WTC11 (cell line): Measurements from ENCODE around the gene OPN4. TPM values are rescaled to one million over a fixed set of nuclear protein-coding genes. Genes with fewer than 3 reads are reported as not detected.

Experiments
- ATAC-seq: fragments of 200-7000 bp; cut with Tn5 transposase; 2 replicates; pipeline ENCODE4 v1.10.0; 2021; ENCODE audit warnings: mild to moderate bottlenecking, moderate library complexity
- CTCF ChIA-PET: fragments of 300-600 bp; sonication (Branson Sonifier 250); formaldehyde crosslinking; loops from one replicate; lab custom pipeline; 2021; ENCODE audit warnings: antibody characterized with exemption; lab: Charles Lee
- POLR2A ChIA-PET: fragments of 350-600 bp; sonication (Branson Sonifier 250); formaldehyde crosslinking; loops from one replicate; lab custom pipeline; 2021; ENCODE audit warnings: antibody characterized with exemption; lab: Charles Lee
- DNase-seq: peaks from one replicate; pipeline ENCODE4 v3.0.0; 2021; ENCODE audit warnings: low spot score
- H3K27ac Mint-ChIP-seq: 2 replicates; pipeline ENCODE4 v1.8.0; 2021; ENCODE audit warnings: mixed read lengths
- H3K27me3 Mint-ChIP-seq: 2 replicates; pipeline ENCODE4 v1.8.0; 2021; ENCODE audit warnings: low read depth, mild to moderate bottlenecking, moderate library complexity, mixed read lengths
- H3K36me3 Mint-ChIP-seq: 2 replicates; pipeline ENCODE4 v1.8.0; 2021; ENCODE audit warnings: mixed read lengths
- H3K4me1 Mint-ChIP-seq: 2 replicates; pipeline ENCODE4 v1.8.0; 2022; ENCODE audit warnings: mixed read lengths
- H3K4me3 Mint-ChIP-seq: 2 replicates; pipeline ENCODE4 v1.8.0; 2021; ENCODE audit warnings: mild to moderate bottlenecking, moderate library complexity, mixed read lengths
- H3K9me3 Mint-ChIP-seq: 2 replicates; pipeline ENCODE4 v1.8.0; 2021; ENCODE audit warnings: mixed read lengths
- CTCF ChIP-seq: fragments of 200-600 bp; IDR thresholded peaks from 2 replicates; pipeline ENCODE4 v1.8.0; 2022; ENCODE audit warnings: antibody characterized with exemption
- FOXK1 ChIP-seq: sonication (generic); formaldehyde crosslinking; IDR thresholded peaks from 2 replicates; pipeline ENCODE4 v1.8.0; 2022; ENCODE audit warnings: mild to moderate bottlenecking, moderate library complexity, missing genetic modification reagents
- IRF2 ChIP-seq: sonication (generic); formaldehyde crosslinking; IDR thresholded peaks from 2 replicates; pipeline ENCODE4 v1.8.0; 2022; ENCODE audit warnings: low read depth, missing genetic modification reagents, borderline replicate concordance
- MAX ChIP-seq: sonication (generic); formaldehyde crosslinking; IDR thresholded peaks from 2 replicates; pipeline ENCODE4 v1.8.0; 2022; ENCODE audit warnings: mild to moderate bottlenecking, missing genetic modification reagents
- NFYB ChIP-seq: sonication (generic); formaldehyde crosslinking; conservative IDR thresholded peaks from 2 replicates; pipeline ENCODE4 v1.8.0; 2022; ENCODE audit warnings: low read depth, missing genetic modification reagents
- PRRX2 ChIP-seq: fragments of 250-450 bp; sonication (Bioruptor Pico); IDR thresholded peaks from 2 replicates; pipeline ENCODE4 v1.8.0; 2021; ENCODE audit warnings: mild to moderate bottlenecking
- SOX15 ChIP-seq: fragments of 250-450 bp; sonication (Bioruptor Pico); IDR thresholded peaks from 2 replicates; pipeline ENCODE4 v1.9.0; 2021; ENCODE audit warnings: mild to moderate bottlenecking
- SP1 ChIP-seq: sonication (generic); formaldehyde crosslinking; conservative IDR thresholded peaks from 2 replicates; pipeline ENCODE4 v1.8.1; 2022; ENCODE audit warnings: missing genetic modification reagents
- TEAD4 ChIP-seq: sonication (generic); formaldehyde crosslinking; IDR thresholded peaks from 2 replicates; pipeline ENCODE4 v1.8.0; 2022; ENCODE audit warnings: mild to moderate bottlenecking, missing genetic modification reagents
- TP53 ChIP-seq: sonication (generic); formaldehyde crosslinking; IDR thresholded peaks from 2 replicates; pipeline ENCODE4 v1.8.1; 2023; ENCODE audit warnings: mild to moderate bottlenecking, missing genetic modification reagents
- ZBTB21 ChIP-seq: sonication (generic); formaldehyde crosslinking; IDR thresholded peaks from 2 replicates; pipeline ENCODE4 v1.8.1; 2023; ENCODE audit warnings: mild to moderate bottlenecking, missing genetic modification reagents, borderline replicate concordance
- ZBTB43 ChIP-seq: sonication (generic); formaldehyde crosslinking; IDR thresholded peaks from 2 replicates; pipeline ENCODE4 v1.8.1; 2023; ENCODE audit warnings: mild to moderate bottlenecking, missing genetic modification reagents
- ZNF219 ChIP-seq: sonication (generic); formaldehyde crosslinking; IDR thresholded peaks from 2 replicates; pipeline ENCODE4 v1.8.0; 2023; ENCODE audit warnings: missing genetic modification reagents, mild to moderate bottlenecking, borderline replicate concordance
- ZNF263 ChIP-seq: sonication (generic); formaldehyde crosslinking; IDR thresholded peaks from 2 replicates; pipeline ENCODE4 v1.8.1; 2022; ENCODE audit warnings: low read depth, mild to moderate bottlenecking, moderate library complexity, missing genetic modification reagents
- ZNF416 ChIP-seq: fragments of 250-450 bp; sonication (Bioruptor Pico); IDR thresholded peaks from 2 replicates; pipeline ENCODE4 v1.9.0; 2021; ENCODE audit warnings: mild to moderate bottlenecking, inconsistent platforms
- total RNA-seq: library from RNA; stranded (reverse); gene quantifications from 3 replicates; pipeline ENCODE4 v1.2.3, GENCODE V29; 2021
- TF ChIP-seq, protein P1 (sequence below): sonication (generic); formaldehyde crosslinking; IDR thresholded peaks from 2 replicates; pipeline ENCODE4 v1.8.0; 2022; ENCODE audit warnings: missing genetic modification reagents
- TF ChIP-seq, protein P2 (sequence below): sonication (generic); formaldehyde crosslinking; IDR thresholded peaks from 2 replicates; pipeline ENCODE4 v1.8.0; 2023; ENCODE audit warnings: mild to moderate bottlenecking, missing genetic modification reagents
- TF ChIP-seq, protein P3 (sequence below): sonication (generic); formaldehyde crosslinking; IDR thresholded peaks from 2 replicates; pipeline ENCODE4 v1.8.1; 2023; ENCODE audit warnings: mild to moderate bottlenecking, missing genetic modification reagents, moderate library complexity
- TF ChIP-seq, protein P4 (sequence below): sonication (generic); formaldehyde crosslinking; IDR thresholded peaks from 2 replicates; pipeline ENCODE4 v1.8.1; 2022; ENCODE audit warnings: mild to moderate bottlenecking, missing genetic modification reagents, moderate library complexity, borderline replicate concordance

The OPN4 gene
- total RNA-seq, 1 experiment from 2014 or later: not detected

- Mint-ChIP-seq H3K27ac (no peak overlapping the region), H3K27me3 (peaks cover 27% of the 10 kb centered on the region), H3K4me3 (no peak overlapping the region), H3K4me1 (peaks cover 15% of the 10 kb centered on the region), H3K9me3 (no peaks in the 10 kb centered on the region), H3K36me3 (no peaks in the 10 kb centered on the region)
- CTCF ChIA-PET: interaction anchor here (0.5 to 1.1 kb wide), 2 partner anchors 15 to 18 kb away, joined by 3 read pairs; no protein-coding TSS in a partner anchor
- DNase-seq (no peak), ATAC-seq (no peak)
- POLR2A ChIA-PET: no interaction called here
- TF ChIP-seq, protein P1, sequence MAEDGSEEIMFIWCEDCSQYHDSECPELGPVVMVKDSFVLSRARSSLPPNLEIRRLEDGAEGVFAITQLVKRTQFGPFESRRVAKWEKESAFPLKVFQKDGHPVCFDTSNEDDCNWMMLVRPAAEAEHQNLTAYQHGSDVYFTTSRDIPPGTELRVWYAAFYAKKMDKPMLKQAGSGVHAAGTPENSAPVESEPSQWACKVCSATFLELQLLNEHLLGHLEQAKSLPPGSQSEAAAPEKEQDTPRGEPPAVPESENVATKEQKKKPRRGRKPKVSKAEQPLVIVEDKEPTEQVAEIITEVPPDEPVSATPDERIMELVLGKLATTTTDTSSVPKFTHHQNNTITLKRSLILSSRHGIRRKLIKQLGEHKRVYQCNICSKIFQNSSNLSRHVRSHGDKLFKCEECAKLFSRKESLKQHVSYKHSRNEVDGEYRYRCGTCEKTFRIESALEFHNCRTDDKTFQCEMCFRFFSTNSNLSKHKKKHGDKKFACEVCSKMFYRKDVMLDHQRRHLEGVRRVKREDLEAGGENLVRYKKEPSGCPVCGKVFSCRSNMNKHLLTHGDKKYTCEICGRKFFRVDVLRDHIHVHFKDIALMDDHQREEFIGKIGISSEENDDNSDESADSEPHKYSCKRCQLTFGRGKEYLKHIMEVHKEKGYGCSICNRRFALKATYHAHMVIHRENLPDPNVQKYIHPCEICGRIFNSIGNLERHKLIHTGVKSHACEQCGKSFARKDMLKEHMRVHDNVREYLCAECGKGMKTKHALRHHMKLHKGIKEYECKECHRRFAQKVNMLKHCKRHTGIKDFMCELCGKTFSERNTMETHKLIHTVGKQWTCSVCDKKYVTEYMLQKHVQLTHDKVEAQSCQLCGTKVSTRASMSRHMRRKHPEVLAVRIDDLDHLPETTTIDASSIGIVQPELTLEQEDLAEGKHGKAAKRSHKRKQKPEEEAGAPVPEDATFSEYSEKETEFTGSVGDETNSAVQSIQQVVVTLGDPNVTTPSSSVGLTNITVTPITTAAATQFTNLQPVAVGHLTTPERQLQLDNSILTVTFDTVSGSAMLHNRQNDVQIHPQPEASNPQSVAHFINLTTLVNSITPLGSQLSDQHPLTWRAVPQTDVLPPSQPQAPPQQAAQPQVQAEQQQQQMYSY (CRISPR knock-in tag): no peak
- TF ChIP-seq IRF2 (no peak), NFYB (no peak), PRRX2 (no peak), ZBTB21 (CRISPR knock-in tag) (no peak), ZNF219 (CRISPR knock-in tag) (no peak), FOXK1 (no peak), SP1 (CRISPR knock-in tag) (no peak), MAX (CRISPR knock-in tag) (no peak)
- TF ChIP-seq, protein P2, sequence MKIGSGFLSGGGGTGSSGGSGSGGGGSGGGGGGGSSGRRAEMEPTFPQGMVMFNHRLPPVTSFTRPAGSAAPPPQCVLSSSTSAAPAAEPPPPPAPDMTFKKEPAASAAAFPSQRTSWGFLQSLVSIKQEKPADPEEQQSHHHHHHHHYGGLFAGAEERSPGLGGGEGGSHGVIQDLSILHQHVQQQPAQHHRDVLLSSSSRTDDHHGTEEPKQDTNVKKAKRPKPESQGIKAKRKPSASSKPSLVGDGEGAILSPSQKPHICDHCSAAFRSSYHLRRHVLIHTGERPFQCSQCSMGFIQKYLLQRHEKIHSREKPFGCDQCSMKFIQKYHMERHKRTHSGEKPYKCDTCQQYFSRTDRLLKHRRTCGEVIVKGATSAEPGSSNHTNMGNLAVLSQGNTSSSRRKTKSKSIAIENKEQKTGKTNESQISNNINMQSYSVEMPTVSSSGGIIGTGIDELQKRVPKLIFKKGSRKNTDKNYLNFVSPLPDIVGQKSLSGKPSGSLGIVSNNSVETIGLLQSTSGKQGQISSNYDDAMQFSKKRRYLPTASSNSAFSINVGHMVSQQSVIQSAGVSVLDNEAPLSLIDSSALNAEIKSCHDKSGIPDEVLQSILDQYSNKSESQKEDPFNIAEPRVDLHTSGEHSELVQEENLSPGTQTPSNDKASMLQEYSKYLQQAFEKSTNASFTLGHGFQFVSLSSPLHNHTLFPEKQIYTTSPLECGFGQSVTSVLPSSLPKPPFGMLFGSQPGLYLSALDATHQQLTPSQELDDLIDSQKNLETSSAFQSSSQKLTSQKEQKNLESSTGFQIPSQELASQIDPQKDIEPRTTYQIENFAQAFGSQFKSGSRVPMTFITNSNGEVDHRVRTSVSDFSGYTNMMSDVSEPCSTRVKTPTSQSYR (CRISPR knock-in tag): no peak
- TF ChIP-seq, protein P3, sequence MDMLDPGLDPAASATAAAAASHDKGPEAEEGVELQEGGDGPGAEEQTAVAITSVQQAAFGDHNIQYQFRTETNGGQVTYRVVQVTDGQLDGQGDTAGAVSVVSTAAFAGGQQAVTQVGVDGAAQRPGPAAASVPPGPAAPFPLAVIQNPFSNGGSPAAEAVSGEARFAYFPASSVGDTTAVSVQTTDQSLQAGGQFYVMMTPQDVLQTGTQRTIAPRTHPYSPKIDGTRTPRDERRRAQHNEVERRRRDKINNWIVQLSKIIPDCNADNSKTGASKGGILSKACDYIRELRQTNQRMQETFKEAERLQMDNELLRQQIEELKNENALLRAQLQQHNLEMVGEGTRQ (CRISPR knock-in tag): no peak
- TF ChIP-seq, protein P4, sequence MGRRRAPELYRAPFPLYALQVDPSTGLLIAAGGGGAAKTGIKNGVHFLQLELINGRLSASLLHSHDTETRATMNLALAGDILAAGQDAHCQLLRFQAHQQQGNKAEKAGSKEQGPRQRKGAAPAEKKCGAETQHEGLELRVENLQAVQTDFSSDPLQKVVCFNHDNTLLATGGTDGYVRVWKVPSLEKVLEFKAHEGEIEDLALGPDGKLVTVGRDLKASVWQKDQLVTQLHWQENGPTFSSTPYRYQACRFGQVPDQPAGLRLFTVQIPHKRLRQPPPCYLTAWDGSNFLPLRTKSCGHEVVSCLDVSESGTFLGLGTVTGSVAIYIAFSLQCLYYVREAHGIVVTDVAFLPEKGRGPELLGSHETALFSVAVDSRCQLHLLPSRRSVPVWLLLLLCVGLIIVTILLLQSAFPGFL: no peak
These were observed 24.3 kb upstream of the OPN4 start for GRCh38 chr10:86630079-86630478.

- DNase-seq (peak; percentile 86), ATAC-seq (peak; percentile 98)
- Mint-ChIP-seq H3K36me3 (no peaks in the 10 kb centered on the region), H3K27ac (no peak overlapping the region), H3K27me3 (peaks cover 27% of the 10 kb centered on the region), H3K9me3 (no peaks in the 10 kb centered on the region), H3K4me1 (peaks cover 15% of the 10 kb centered on the region), H3K4me3 (peak overlapping the region; percentile 70)
- ChIA-PET POLR2A (no interaction called here), CTCF (interaction anchor here (0.6 to 3.3 kb wide), 18 partner anchors 10 to 283 kb away, joined by 3 to 26 read pairs (median 4); no protein-coding TSS in a partner anchor)
- no peak for TF ChIP-seq TEAD4
- TF ChIP-seq SOX15 (CRISPR knock-in tag): no peak
- TF ChIP-seq ZBTB43 (CRISPR knock-in tag): no peak
- TF ChIP-seq ZNF416 (CRISPR knock-in tag): no peak
- no peak for TF ChIP-seq CTCF
- no peak for TF ChIP-seq ZNF263 (CRISPR knock-in tag)
- peak; percentile 54; the same call in 1 of the 2 replicates for TF ChIP-seq TP53
These were observed 22.1 kb upstream of the OPN4 start for GRCh38 chr10:86632009-86632800.
